GM18508 (cell line): ENCODE results near the gene MOGAT3.

Experiments
- ATAC-seq: cut with Tn5 transposase; IDR thresholded peaks from one replicate; pipeline ENCODE4 v1.9.1; 2021; ENCODE audit warnings: moderate number of reproducible peaks; ENCODE audit not compliant: insufficient read depth, unreplicated experiment

Gene MOGAT3

GRCh38 chr7:101164071-101164840 is 36.6 kb downstream of the MOGAT3 start:
- no peak for ATAC-seq

- no peak for ATAC-seq
Measured at GRCh38 chr7:101163279-101164070, 37.4 kb downstream of the MOGAT3 start.

- no peak for ATAC-seq
Measured at GRCh38 chr7:101162551-101163278, 38.1 kb downstream of the MOGAT3 start.

GRCh38 chr7:101161692-101162471 is 39.0 kb downstream of the MOGAT3 start:
- ATAC-seq = no peak

GRCh38 chr7:101160910-101161309 is 39.9 kb downstream of the MOGAT3 start:
- no peak for ATAC-seq

GRCh38 chr7:101159696-101160674 is 40.9 kb downstream of the MOGAT3 start:
- no peak for ATAC-seq

- no peak for ATAC-seq
Measured at GRCh38 chr7:101156866-101157589, 43.8 kb downstream of the MOGAT3 start.

- ATAC-seq = no peak
Measured at GRCh38 chr7:101156277-101156676, 44.6 kb downstream of the MOGAT3 start.

- no peak for ATAC-seq
Measured at GRCh38 chr7:101155303-101155702, 45.5 kb downstream of the MOGAT3 start.

- no peak for ATAC-seq
Measured at GRCh38 chr7:101154693-101155102, 46.1 kb downstream of the MOGAT3 start.

- peak; percentile 61 for ATAC-seq
Measured at GRCh38 chr7:101153969-101154692, 46.7 kb downstream of the MOGAT3 start, which contains the start of gene AP1S1. Gene AP1S1 (plus strand): TSS chr7:101154476. CDS start chr7:101154515, 39 bp downstream.

- ATAC-seq = no peak
Measured at GRCh38 chr7:101151908-101152651, 48.8 kb downstream of the MOGAT3 start.
